NCI-H2227 treated with DMSO at 0.1 percent for 48 hours (cell line): ENCODE measurements around the gene PCMT1.
"Not testable (repeated sequence)": the region's sequence is repeated elsewhere in the genome, so short reads cannot be mapped to it uniquely, and the experiment has no call there.

Experiments used
- DNase-seq: peaks from one replicate; lab custom pipeline; 2025; lab: John Stamatoyannopoulos, UW

The PCMT1 gene

DNA sequence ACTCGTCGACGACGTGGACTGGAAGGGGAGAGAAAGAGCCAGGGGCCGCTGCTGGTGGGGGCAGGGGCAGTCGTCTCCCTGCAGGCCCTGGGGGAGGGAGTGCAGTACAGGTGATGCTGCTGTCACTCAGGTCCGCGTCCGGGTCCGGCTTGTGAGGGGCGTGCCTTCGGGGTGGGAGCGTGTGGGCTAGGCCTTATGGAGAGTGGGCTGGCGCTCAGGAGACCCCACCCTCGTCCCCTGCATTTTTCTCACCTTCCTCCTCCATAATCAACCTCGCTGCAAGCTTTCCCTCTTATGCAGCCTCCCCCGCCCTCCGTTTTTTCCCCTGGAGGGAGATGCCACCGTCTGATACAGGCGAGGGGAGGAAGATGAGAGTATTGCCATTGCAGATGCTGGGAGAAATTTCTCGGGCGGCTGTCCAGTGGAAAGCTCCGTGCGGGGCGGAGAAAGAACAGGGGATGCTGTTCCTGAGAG is 632 bp downstream of the PCMT1 start:
- peak; percentile 87 for DNase-seq

GRCh38 chr6:149751239-149751638 is 1.7 kb downstream of the PCMT1 start:
- no peak for DNase-seq

- DNase-seq = not testable (repeated sequence)
Observed at GRCh38 chr6:149751920-149752319, 2.4 kb downstream of the PCMT1 start.

GRCh38 chr6:149752600-149753373 is 3.2 kb downstream of the PCMT1 start:
- DNase-seq = no peak

GRCh38 chr6:149753374-149753637 is 3.8 kb downstream of the PCMT1 start:
- DNase-seq = not testable (repeated sequence)

DNA sequence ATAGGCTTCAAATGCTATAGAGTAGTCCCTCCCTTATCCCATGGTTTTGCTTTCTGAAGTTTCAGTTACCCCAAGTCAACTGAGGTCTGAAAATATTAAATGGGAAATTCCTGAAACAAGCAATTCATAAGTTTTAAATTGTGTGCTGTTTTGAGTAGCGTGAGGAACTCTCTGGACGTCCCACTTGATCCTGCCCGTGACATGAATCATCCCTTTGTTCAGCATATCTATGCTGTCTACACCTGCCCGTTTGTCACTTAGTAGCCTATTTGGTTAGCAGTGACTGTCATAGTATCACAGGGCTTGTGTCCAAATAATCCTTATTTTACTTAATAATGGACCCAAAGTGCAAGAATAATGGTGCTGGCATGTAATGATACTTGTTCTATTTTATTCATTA is 5.0 kb downstream of the PCMT1 start:
- no peak for DNase-seq

DNA sequence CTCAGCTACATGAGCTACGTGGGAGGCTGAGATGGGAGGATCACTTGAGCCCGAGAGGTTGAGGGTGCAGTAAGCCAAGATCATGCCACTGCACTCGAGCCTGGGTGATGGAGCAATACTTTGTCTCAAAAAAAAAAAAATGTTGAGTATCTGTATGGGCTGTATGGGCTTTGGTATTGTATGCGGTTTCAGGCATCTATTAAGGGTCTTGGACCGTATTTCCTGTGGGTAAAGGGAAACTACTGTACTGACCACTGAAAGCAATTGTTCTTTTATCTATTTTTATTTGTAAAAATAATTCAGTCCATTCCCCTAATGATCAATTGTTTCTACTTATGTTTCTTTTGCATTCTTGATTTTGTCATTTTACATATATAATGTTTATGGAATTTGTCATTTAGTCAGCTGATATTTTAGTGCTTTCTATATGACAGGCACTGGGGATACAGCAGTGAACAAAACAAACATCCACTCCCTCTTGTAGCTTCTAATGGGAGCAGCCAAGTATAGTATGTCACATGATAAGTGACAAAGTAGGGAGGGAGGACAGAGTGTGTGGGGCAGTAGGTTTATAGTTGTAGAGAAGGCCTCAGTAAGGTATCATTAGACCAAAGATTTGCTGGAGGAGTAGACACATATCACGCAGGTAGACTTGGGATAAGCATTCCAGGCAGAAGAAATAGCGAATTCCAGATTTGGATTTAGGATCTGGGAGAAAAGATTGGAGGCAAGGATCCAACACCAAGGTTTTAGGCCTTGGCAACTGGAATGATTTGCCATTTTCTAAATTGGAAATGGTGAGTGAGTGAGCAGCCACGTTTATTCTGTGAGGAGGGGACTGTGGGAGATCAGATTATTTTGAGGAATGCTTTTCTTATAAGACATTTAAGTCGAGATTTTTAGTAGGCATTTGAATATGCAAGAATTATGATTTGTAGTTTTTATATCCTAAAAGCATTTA is 6.0 kb downstream of the PCMT1 start:
- peak; percentile 2 for DNase-seq

DNA sequence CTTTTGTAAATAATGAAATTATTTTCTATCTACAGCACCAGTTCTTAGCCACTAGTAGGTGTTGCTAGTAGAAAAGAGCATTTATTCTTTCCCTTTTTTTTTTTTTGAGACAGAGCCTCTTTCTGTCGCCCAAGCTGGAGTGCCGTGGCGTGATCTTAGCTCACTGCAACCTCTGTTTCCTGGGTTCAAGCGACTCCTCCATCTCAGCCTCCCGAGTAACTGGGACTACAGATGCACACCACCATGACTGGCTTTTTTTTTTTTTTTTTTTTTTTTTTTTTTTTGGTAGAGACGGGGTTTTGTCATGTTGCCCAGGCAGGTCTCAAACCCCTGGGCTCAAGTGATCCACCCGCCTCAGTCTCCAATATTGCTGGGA is 6.7 kb downstream of the PCMT1 start:
- DNase-seq = no peak

- DNase-seq = no peak
Observed at GRCh38 chr6:149761438-149761837, 11.9 kb downstream of the PCMT1 start.

GRCh38 chr6:149763866-149764265 is 14.3 kb downstream of the PCMT1 start:
- no peak for DNase-seq

- no peak for DNase-seq
Observed at GRCh38 chr6:149766156-149766769, 16.7 kb downstream of the PCMT1 start.

DNA sequence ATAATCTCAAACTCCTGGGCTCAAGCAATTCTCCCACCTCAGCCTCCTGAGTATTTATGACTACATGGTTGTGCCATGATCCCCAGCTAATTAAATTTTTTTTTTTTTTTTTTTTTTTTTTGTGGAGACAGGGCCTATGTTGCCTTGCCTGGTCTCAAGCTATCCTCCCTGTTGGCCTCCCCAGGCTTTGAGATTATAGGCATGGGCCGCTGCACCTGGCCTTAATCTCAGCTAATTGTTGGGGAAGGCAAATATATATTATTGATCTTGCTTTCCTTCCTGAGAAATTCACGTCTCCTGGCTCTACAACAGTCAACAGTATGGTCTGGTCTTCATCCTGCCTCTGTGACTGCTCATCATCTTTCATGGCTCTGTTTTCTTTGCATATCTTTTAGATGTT is 20.1 kb downstream of the PCMT1 start:
- DNase-seq = no peak

DNA sequence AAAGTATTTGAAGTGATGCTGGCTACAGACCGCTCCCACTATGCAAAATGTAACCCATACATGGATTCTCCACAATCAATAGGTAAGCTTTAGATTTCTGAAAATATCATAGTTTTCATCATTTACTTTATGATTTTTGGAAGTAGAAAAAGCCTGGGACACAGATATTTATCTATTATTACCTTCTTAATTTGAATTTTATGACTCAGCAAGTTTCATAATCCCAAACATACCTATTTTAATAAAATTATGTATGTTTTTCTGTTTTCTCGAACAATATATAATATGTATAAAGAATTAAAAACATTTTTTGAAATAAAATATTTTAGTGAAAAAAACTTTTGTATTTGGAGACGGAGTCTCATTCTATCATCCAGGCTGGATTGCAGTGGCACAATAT is 21.6 kb downstream of the PCMT1 start:
- DNase-seq = no peak

DNA sequence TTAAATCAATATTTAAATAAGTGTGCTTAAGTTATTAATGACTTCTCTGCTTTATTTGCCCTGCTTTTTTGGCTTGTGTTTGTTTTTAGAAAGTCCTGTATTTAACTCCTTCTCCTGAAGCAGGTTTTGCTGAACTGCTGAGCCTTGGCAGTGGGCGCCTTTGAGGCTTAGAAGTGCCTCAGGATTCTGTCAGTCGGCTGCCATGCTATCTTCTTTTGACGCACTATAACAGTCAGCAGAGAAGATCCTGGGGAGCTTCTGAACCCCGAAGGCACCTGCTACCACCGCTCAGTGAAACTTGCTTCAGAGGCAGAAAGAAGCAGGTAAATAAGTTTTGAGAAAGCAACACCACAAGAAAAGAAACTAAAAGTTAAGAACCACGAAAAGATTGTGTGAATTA is 22.4 kb downstream of the PCMT1 start:
- no peak for DNase-seq

DNA sequence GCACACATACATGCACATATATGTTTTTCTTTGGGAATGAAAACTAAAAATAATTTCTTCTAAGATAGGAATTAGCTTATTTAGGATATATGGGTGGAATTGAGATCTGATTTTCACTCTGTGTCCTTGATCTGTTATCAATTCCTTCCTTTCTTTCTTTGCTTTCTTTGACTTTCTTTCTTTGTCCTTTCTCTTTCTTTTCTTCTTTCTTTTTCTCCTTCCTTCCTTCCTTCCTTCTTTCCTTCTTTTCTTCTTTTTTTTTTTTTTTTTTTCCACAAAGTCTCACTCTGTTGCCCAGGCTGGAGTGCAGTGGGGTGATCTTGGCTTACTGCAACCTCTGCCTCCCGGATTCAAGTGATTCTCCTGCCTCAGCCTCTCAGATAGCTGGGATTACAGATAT is 28.1 kb downstream of the PCMT1 start:
- no peak for DNase-seq

GRCh38 chr6:149779644-149779963 is 30.1 kb downstream of the PCMT1 start:
- DNase-seq = no peak

- DNase-seq = no peak
Observed at GRCh38 chr6:149781715-149782114, 32.2 kb downstream of the PCMT1 start.

GRCh38 chr6:149782337-149782736 is 32.8 kb downstream of the PCMT1 start:
- no peak for DNase-seq

DNA sequence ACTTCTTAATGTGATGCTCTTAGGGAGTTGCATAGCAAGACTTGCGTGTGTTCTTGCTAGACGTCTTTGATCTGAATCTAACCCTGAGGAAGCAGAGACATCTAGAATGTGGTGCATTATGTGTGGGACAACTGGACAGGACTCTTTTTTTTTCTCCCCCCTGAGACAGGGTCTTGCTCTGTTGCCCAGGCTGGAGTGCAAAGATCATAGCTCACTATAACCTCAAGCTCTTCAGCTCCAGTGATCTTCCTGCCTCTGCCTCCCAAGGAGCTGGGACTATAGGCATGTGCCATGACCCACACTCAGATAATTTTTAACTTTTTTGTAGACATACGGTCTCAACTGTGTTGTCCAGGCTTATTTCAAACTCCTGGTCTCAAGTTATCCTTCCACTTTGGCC is 34.0 kb downstream of the PCMT1 start:
- no peak for DNase-seq

- DNase-seq = no peak
Observed at GRCh38 chr6:149806127-149806526, 56.6 kb downstream of the PCMT1 start.

DNA sequence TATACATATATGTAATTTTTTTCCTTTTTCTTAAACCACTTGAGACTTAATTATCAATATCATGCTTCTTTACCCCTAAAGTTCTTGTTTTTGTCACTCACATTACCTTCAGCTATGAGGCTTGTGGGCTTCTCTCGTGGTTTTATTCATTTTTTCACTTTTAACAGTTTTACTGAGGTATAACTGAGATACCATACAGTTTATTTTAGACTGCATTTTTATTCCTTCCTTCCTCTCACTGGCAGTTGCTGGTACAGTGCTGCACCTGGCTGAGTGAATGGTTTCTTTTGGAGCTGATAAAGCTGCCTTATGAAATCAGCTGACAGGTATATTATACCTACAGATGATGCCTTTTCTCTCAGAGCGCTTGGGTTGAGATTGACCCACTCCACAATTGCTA is 60.3 kb downstream of the PCMT1 start:
- no peak for DNase-seq

- no peak for DNase-seq
Observed at GRCh38 chr6:149813351-149813750, 63.8 kb downstream of the PCMT1 start.

DNA sequence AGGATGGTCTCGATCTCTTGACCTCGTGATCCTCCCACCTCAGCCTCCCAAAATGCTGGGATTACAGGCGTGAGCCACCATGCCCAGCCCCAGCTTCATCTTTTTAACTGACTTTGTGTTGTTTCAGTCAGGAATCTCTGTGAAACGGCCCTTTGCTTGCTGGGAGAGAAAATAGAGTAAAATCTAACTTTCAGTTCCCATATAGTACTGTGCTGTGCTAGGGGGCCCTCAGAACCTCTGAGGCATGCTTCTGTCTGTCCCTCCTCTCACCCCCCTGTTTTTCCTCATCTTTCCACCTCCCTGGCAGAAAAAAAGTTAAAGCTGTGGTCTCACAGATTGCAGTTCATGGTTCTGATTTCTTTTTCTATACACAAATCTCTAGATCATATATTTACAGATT is 66.2 kb downstream of the PCMT1 start:
- no peak for DNase-seq
